ENCODE data around the gene PHF21A. TPM values are rescaled to one million over a fixed set of nuclear protein-coding genes. Genes with fewer than 3 reads are reported as not detected.
A peak's percentile ranks its signal among the peaks of the same experiment; 100 is the strongest.

The PHF21A gene
- total RNA-seq, 2 donors from 2014 or later, result 27.6 to 35.5 TPM

GRCh38 chr11:45920531-45921477 lies 200.4 kb downstream of the PHF21A start:
- Histone ChIP-seq H3K36me3 (peaks cover 4% of the 10 kb centered on the region), H3K4me1 (peaks cover 0 to 45% of the 10 kb centered on the region in 2 donors), H3K27ac (no peak overlapping the region), H3K27me3 (peaks cover 5 to 13% of the 10 kb centered on the region in 2 donors), H3K4me3 (no peak overlapping the region), H3K9me3 (no peaks in the 10 kb centered on the region)
- no peak for TF ChIP-seq CTCF (IDR thresholded peaks at IDR 0.05)
- DNase-seq (ENCODE audit: low spot score), result no peak

DNA sequence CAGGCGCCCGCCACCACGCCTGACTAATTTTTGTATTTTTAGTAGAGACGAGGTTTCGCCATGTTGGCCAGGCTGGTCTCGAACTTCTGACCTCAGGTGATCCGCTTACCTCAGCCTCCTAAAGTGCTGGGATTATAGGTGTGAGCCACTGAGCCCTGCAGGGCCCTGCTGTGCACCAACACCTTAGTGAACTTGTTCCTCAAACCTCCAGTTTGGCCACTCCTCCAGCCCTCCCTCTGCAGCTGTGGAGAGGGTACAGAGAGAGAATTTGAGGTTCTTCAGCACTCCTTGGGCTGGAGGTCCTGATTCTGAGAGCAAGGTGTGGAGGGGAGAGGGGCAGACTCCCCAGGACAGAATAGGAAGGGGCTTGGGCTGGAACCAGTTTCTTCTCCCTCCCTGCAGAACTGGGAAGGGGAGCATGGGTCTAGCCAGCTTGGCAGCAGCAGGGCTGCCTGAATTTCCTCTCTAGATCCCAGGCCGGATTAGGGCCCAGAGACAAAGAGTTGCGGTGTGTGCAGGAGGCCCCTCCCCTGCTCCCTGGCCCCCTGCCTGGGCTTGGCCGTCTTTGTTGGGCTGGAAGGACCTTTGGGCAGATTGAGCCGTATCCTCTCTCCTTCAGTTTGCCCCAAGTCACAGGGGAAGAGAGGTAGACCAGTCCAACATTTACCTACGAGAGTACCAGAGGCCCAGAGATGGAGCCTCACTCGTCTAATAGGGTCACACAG lies 201.3 kb downstream of the PHF21A start:
- no peak overlapping the region for H3K27ac ChIP-seq
- DNase-seq (ENCODE audit: low spot score), result no peak
- no peak for TF ChIP-seq CTCF (IDR thresholded peaks at IDR 0.05)
- H3K4me3 ChIP-seq, result no peak overlapping the region
- H3K4me1 ChIP-seq, result peaks cover 0 to 45% of the 10 kb centered on the region in 2 donors
- peaks cover 5 to 13% of the 10 kb centered on the region in 2 donors for H3K27me3 ChIP-seq
- no peaks in the 10 kb centered on the region for H3K9me3 ChIP-seq
- H3K36me3 ChIP-seq, result peaks cover 11% of the 10 kb centered on the region

DNA sequence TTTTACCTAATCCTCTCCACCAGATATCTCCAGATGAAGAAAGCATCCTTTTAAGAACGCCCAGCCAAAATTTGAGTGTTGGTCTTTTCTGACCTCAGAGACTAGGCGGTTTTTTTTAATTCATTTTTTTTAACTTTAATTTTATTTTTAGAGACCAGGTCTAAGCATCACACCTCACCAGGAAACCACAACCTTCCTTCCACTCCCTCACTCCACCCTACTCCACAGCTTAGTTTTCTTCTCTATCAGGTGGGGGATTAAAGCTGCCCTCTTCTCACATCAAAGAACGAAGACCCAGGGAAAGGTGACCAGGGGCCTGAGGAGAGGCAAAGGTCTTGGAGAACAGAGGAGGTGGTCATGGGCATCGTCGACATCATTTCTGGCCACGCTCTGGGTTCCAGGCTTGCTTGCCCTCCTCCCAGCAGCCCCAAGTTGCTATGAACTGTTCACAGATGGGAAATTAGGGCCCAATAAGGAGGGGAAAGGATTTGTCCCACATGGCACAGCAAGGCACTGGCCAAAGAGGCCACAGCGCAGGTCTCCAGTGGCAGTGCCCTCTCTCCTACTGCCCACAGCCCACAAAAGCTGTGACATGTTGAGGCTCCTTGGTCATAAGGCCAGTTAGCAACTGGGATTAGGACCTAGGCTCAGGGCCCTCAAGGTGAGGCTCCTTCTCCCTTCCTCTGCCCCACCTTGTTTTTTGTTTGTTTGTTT lies 202.1 kb downstream of the PHF21A start:
- Histone ChIP-seq H3K36me3 (peaks cover 19% of the 10 kb centered on the region), H3K27ac (peak overlapping the region; percentile 84 to 87), H3K4me1 (peaks cover 0 to 45% of the 10 kb centered on the region in 2 donors), H3K27me3 (peaks cover 5 to 13% of the 10 kb centered on the region in 2 donors), H3K4me3 (peak overlapping the region; percentile 71 to 78), H3K9me3 (no peaks in the 10 kb centered on the region)
- DNase-seq (ENCODE audit: low spot score), result no peak
- no peak for TF ChIP-seq CTCF (IDR thresholded peaks at IDR 0.05)

- Histone ChIP-seq H3K4me1 (peaks cover 0 to 44% of the 10 kb centered on the region in 2 donors), H3K4me3 (peak overlapping the region; percentile 71 to 78), H3K36me3 (peaks cover 26% of the 10 kb centered on the region), H3K27me3 (peaks cover 5 to 13% of the 10 kb centered on the region in 2 donors), H3K9me3 (no peaks in the 10 kb centered on the region), H3K27ac (peak overlapping the region; percentile 84 to 87)
- DNase-seq (ENCODE audit: low spot score), result peak; percentile 87
- no peak for TF ChIP-seq CTCF (IDR thresholded peaks at IDR 0.05)
Observed at GRCh38 chr11:45918331-45918941, 202.8 kb downstream of the PHF21A start.

Measured in right atrium auricular region (tissue), 2 donors.